Measurements from ENCODE around the gene AFF3. TPM values are rescaled to one million over a fixed set of nuclear protein-coding genes. Genes with fewer than 3 reads are reported as not detected.

Gene AFF3
- total RNA-seq, 1 donor from 2014 or later = 12.2 TPM

- Mint-ChIP-seq H3K36me3 (ENCODE audit: low read depth, unreplicated experiment) (no peaks in the 10 kb centered on the region), H3K4me3 (ENCODE audit: unreplicated experiment) (no peak overlapping the region), H3K4me1 (ENCODE audit: unreplicated experiment) (no peaks in the 10 kb centered on the region), H3K27ac (ENCODE audit: unreplicated experiment) (no peak overlapping the region), H3K27me3 (ENCODE audit: unreplicated experiment) (no peaks in the 10 kb centered on the region), H3K9me3 (ENCODE audit: unreplicated experiment) (no peaks in the 10 kb centered on the region)
- TF ChIP-seq CTCF (IDR thresholded peaks at IDR 0.05; ENCODE audit: unreplicated experiment) = no peak
- DNase-seq (ENCODE audit: low spot score) = no peak
These were observed 388.2 kb downstream of the AFF3 start for GRCh38 chr2:99754210-99754609.

GRCh38 chr2:99753505-99753904 lies 388.9 kb downstream of the AFF3 start:
- Mint-ChIP-seq H3K4me1 (ENCODE audit: unreplicated experiment) (peaks cover 2% of the 10 kb centered on the region), H3K9me3 (ENCODE audit: unreplicated experiment) (no peaks in the 10 kb centered on the region), H3K36me3 (ENCODE audit: low read depth, unreplicated experiment) (no peaks in the 10 kb centered on the region), H3K27me3 (ENCODE audit: unreplicated experiment) (no peaks in the 10 kb centered on the region), H3K27ac (ENCODE audit: unreplicated experiment) (no peak overlapping the region), H3K4me3 (ENCODE audit: unreplicated experiment) (no peak overlapping the region)
- no peak for DNase-seq (ENCODE audit: low spot score)
- TF ChIP-seq CTCF (IDR thresholded peaks at IDR 0.05; ENCODE audit: unreplicated experiment) = no peak

- Mint-ChIP-seq H3K4me1 (ENCODE audit: unreplicated experiment) (peaks cover 7% of the 10 kb centered on the region), H3K27me3 (ENCODE audit: unreplicated experiment) (no peaks in the 10 kb centered on the region), H3K27ac (ENCODE audit: unreplicated experiment) (peak overlapping the region; percentile 49), H3K36me3 (ENCODE audit: low read depth, unreplicated experiment) (no peaks in the 10 kb centered on the region), H3K4me3 (ENCODE audit: unreplicated experiment) (no peak overlapping the region), H3K9me3 (ENCODE audit: unreplicated experiment) (no peaks in the 10 kb centered on the region)
- no peak for TF ChIP-seq CTCF (IDR thresholded peaks at IDR 0.05; ENCODE audit: unreplicated experiment)
- DNase-seq (ENCODE audit: low spot score) = no peak
These were observed 394.0 kb downstream of the AFF3 start for GRCh38 chr2:99748344-99748743.

GRCh38 chr2:99747842-99748241 lies 394.5 kb downstream of the AFF3 start:
- H3K36me3 Mint-ChIP-seq (ENCODE audit: low read depth, unreplicated experiment) = peaks cover 3% of the 10 kb centered on the region
- no peak overlapping the region for H3K27ac Mint-ChIP-seq (ENCODE audit: unreplicated experiment)
- H3K9me3 Mint-ChIP-seq (ENCODE audit: unreplicated experiment) = no peaks in the 10 kb centered on the region
- DNase-seq (ENCODE audit: low spot score) = no peak
- H3K27me3 Mint-ChIP-seq (ENCODE audit: unreplicated experiment) = no peaks in the 10 kb centered on the region
- TF ChIP-seq CTCF (IDR thresholded peaks at IDR 0.05; ENCODE audit: unreplicated experiment) = no peak
- no peak overlapping the region for H3K4me3 Mint-ChIP-seq (ENCODE audit: unreplicated experiment)
- peaks cover 7% of the 10 kb centered on the region for H3K4me1 Mint-ChIP-seq (ENCODE audit: unreplicated experiment)

- no peak for TF ChIP-seq CTCF (IDR thresholded peaks at IDR 0.05; ENCODE audit: unreplicated experiment)
- Mint-ChIP-seq H3K27me3 (ENCODE audit: unreplicated experiment) (peaks cover under 1% of the 10 kb centered on the region), H3K4me3 (ENCODE audit: unreplicated experiment) (no peak overlapping the region), H3K9me3 (ENCODE audit: unreplicated experiment) (no peaks in the 10 kb centered on the region), H3K36me3 (ENCODE audit: low read depth, unreplicated experiment) (peaks cover 9% of the 10 kb centered on the region), H3K4me1 (ENCODE audit: unreplicated experiment) (peaks cover 6% of the 10 kb centered on the region), H3K27ac (ENCODE audit: unreplicated experiment) (no peak overlapping the region)
- DNase-seq (ENCODE audit: low spot score) = no peak
These were observed 399.2 kb downstream of the AFF3 start for GRCh38 chr2:99743146-99743545.
